HuH-7 (cell line): ENCODE results near the gene KYNU.
A peak's percentile ranks its signal among the peaks of the same experiment; 100 is the strongest.
"Not testable (repeated sequence)": the region's sequence is repeated elsewhere in the genome, so short reads cannot be mapped to it uniquely, and the experiment has no call there.

Experiments used
- DNase-seq: peaks from one replicate; pipeline ENCODE4 v3.0.0; 2011; ENCODE audit warnings: low spot score

The KYNU gene

DNA sequence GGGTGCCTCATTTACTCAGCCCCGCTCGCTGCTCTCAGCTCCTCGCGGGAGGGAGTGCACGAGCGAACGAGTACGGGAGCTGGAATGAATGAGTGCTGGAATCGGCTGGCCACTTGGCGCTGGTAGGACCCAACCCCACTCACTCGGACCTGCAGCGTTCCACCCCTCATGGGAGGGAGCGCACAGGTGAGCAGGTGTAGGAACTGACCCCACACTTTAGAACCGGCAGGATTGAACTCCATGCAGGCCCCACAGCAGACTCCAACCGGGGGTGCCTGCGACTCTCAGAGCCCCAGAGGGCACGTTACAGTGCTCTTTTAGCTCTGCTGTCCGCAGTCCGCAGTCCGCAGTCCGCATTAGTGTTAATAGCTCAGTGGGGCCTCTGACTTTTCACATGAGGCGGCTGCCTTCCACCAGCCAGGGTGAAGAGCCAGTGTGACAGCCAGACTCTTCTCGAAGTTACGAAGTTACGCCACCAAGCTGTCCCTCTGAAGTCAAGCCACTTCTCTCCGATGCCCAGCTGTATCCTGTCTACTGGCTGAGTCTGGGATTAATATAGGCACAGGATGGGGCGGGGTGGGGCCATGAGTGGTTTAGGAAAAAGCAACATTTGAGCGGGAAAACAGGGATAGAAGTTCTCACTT is 149.1 kb downstream of the KYNU start:
- DNase-seq, result no peak

DNA sequence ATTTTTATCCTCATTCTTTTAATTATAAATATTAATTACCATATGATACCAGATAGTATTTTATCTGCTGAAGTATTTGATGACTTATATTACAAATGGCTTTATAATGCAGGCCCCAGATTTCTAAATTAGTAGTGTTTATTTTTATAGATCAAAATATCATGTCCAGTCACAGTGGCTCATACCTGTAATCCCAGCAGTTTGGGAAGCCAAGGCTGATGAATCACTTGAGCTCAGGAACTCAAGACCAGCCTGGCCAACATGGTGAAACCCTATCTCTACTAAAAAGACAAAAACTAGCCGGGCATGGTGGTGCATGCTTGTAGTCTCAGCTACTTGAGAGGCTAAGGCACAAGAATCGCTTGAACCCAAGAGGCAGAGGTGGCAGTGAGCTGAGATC is 151.7 kb downstream of the KYNU start:
- DNase-seq, result no peak

DNA sequence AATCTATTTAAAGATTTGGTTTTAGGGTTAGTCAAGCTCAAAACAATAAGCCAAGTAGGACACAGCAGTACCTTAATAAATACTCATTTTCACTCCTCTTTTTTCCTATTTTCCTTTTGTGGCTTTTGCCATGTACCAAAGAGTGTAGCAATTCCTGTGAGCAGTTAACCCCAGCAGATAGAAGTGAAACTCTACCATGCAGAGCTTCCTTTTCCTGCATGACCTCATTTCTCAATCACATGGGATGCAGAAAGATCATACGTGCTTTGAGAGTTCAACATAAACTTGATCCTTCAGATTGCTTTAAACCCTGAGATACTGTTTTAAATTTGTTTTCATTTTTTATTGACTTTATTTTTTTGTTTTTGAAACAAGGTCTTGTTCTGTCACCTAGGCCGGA is 152.7 kb downstream of the KYNU start:
- no peak for DNase-seq

DNA sequence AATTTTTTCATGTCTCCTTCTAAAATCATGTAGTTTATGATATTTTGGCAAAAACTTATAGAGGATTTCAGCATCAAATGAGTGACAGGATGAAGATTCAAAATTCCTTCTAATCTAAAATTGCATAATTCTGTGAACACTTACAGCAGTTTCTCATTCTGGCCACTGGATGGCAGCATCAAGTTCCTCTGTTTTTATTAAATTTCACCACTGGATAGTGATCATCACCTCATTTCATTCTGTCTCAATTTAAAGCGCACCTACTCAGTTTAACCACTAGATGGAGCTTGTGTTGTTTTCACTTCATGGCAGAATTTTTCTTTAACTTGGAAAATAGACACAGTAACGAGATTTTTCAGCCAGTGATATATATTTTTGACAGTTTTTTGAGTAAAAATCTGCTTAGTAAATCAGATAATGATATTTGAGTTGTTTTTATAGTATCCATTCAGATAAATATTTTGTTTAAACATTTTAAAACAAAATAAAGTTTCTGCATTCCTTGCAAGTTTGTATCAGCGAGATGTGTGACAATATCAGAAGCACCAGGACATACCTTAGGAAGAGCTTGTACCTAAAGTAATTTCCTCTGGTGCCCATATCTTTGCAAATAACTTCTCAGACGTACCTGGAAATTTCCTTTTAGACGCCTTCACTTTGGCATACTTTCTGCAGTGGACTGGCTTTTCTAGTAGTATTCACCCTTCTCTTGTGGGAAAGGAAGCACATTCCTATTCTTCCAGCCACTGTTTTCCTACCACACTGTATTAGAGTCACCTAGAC is 157.0 kb downstream of the KYNU start:
- DNase-seq, result peak; percentile 30

DNA sequence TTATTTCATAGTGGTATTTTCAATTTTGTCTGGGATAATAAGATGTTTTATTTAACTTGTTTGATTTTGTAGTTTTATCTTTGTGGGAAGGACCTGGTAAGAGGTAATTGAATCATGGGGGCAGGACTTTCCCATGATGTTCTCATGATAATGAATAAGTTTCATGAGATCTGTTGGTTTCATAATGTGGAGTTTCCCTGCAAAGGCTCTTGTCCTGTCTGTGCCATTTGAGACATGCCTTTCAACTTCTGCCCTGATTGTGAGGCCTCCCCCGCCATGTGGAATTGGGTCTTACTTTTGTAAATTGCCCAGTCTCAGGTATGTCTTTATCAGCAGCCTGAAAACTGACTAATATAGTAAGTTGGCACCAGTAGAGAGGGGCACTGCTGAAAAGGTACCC is 174.0 kb downstream of the KYNU start:
- no peak for DNase-seq

DNA sequence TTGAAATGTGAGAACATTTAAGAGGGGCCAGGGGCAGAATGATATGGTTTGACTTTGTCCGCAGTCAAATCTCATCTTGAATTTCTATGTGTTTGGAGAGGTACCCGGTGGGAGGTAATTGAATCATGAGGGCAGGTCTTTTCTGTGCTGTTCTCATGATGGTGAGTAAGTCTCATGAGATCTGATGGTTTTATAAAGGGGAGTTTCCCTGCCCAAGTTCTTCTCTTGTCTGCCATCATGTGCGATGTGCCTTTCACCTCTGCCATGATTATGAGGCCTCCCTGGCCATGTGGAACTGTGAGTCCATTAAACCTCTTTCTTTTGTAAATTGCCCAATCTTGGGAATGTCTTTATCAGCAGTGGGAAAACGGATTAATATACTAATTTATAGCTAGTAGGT is 176.0 kb downstream of the KYNU start:
- DNase-seq, result not testable (repeated sequence)

DNA sequence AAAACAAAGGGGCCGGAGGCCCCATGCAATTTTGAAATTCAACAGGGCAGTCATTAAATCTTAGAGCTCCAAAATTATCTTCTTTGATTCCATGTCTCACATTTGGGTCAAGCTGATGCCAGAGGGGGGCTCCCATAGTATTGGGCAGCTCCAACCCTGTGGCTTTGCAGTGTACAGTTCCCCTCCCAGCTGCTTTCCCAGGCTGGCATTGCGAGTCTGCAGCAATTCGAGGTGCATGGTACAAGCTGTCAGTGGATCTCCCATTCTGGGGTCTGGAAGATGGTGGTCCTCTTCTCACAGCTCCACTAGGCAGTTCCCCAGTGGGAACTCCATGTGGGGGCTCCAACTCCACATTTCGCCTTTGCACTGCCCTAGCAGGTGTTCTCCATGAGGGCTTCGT is 179.1 kb downstream of the KYNU start:
- no peak for DNase-seq

DNA sequence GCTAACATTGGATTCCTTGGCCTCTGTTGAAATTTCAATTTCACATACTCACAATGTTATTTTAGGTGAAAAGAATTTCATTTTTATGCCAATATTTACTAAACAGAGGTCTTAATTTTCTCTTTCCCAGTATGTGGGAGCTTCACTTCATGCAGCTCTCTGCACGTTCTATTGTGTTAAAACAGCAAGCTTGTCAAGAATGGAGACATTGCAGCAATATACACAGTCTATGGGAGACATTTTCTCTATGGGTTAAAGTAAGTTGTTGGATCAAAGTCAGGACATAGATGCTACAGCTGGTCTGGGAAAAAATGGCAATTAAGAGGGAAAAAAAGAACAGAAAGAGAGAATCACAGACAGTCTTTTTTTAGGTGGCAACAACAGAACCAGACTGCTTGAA is 181.4 kb downstream of the KYNU start:
- DNase-seq, result no peak

DNA sequence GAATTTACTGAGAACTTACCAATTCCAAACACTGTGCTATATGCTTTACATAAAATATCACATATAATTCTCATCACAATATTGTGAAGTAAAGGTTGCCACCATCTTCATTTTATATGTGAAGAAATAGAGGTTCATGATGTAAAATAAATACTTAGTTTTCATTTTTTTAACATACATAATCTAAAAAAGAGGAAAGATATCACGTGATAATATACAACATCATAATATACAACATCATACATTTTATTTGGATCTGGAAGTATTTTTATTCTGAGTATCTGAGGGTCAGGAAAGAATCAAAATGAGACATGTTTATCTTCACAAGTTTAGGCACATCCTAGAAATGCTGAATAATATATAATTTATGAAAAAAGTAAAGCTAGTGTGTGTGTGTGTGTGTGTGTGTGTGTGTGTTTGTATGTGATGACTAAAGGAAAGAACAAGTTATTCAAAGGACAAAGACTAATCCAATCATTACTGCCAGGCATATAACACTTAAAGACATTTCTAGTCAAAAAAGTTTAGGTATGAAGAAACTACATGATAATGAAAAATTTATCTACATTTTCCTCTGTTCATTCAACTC is 186.2 kb downstream of the KYNU start:
- DNase-seq, result no peak

DNA sequence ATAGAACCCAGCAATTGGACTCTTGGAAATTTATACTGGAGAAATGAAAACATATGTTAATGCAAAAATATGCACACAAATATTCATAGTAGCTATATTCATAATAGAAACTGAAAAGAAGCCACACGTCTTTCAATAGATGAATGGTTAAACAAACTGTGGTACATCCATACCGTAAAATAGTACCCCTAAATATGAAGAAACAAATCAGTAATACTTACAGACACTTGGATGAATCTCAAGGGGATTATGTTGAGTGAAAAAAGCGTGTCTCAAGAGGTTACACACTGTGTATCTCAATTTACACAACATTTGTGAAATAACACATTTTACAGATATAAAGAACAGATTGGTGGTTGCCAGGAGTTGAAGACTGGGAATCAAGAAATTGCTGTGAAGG is 190.6 kb downstream of the KYNU start:
- DNase-seq, result no peak

DNA sequence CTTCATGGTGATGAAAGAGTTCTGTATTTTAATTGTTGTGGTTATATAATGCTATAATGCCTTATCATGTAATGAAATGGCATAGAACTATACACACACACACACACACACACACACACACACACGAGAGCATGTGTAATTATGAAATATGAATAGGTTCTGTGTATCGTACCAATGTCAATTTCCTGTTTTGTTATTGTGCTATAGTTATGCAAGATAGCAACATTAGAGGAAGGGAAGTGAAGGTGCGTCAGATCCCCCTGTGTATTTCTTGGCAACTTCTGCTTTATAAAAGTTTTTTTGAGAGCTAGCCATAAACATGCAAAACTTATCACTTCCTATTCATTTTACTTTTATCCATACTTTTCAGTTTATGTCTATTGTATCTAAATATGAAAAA is 191.0 kb downstream of the KYNU start:
- no peak for DNase-seq

DNA sequence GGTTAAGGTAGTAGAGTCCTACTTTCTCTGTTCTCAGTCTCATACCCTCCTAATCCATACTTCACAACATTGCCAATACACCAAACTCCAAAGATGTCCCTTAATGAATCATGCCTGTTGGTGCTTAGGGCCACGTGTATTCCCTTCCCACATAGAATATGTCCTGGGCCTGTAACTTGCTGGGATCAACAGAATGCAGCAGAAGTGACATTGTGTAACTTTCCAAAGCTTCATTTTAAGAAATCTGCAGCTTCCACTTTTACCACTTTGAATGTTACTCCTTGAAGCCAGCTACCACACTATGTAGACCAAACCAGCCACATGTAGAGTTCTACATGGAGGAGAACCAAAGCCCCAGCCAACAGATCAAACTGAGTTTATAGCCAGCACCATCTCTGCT is 193.2 kb downstream of the KYNU start:
- DNase-seq, result no peak

DNA sequence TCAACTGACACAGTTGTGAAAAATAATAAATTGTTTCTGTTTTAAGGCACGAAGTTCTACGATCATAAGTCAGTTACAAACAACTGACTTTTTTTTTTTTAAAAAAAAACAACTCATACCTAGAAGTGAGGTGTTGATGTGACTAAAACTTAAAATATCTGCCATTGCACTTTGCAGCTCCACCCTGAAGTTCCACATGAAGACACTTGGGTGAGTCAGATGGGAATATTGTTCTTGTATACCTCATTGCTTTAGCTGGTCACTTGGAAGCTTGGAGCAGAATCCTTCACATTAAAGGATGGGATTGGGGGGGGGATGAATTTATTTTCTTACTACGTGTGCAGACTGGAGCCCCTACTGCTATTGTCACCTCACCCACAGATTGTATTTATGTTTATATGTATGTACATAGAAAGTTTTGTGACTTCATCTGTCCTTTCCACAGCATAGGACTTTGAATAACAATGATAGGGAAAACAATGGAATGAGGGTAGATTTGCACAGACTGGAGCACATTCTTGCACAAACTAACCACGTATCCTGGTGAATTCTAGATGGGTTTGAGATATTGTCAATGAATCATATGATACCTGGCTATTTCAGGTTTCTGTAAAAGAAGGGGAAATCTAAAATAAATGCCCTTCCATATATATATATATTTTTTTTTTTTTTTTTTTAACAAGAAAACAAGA is 193.9 kb downstream of the KYNU start:
- no peak for DNase-seq

DNA sequence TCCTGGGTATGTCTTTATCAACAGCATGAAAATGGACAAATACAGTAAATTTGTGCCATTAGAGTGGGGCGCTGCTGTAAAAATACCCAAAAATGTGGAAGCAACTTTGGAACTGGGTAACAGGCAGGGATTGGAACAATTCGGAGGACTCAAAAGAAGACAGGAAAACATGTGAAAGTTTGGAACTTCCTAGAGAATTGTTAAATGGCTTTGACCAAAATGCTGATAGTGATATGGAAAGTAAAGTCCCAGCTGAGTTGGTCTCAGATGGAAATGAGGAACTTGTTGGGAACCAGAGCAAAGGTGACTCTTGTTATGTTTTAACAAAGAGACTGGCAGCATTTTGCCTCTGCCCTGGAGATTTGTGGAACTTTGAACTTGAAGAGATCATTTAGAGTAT is 197.4 kb downstream of the KYNU start:
- not testable (repeated sequence) for DNase-seq

DNA sequence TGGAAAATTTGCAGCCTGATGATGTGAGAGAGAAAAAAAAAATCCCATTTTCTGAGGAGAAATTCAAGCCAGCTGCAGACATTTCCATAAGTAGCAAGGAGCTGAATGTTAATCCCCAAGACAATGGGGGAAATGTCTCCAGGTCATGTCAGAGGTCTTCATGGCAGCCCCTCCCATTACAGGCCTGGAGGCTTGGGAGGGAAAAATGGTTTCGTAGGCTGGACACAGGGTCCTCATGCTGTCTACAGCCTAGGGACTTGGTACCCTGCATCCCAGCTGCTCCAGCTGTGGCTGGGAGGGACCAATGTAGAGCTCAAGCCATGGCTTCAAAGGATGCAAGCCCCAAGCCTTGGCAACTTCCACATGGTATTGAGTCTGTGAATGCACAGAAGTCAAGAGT is 198.2 kb downstream of the KYNU start:
- DNase-seq, result no peak

DNA sequence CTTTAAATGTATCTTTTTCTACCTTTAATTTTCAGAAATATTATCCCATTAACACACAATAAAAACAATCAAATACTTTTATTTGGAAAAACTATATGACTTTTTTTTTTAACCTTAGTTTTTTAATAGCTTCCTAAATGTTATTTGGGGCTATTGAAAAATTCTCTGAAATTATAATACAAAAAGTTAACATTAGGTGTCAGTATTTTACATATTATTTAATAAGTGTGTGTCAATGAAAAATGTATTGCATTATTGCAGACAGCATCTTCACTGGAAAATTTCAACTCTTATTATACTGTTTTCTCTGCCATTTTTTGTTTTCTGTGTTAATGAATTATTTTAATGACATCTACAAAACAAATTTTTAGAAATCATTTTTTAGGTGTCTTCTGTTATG is 200.6 kb downstream of the KYNU start:
- no peak for DNase-seq

DNA sequence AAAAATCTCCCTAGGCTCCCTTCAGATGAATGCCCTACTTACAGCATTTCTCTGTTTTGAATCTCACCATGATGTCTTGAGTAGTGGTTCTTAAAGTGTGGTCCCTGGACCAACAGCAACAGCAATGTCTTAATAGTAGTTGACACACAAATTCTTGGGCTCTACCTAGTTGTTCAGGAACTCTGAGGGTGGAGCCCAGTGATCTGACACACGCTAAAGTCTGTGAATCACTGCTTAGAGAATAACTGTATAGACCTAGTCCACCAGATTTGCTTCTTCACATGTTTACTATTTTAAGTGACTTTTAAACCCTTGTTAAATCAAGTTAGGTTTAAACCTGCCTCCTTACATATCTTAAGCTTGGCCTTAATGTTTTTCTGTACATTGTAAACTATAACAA is 204.2 kb downstream of the KYNU start:
- DNase-seq, result no peak

DNA sequence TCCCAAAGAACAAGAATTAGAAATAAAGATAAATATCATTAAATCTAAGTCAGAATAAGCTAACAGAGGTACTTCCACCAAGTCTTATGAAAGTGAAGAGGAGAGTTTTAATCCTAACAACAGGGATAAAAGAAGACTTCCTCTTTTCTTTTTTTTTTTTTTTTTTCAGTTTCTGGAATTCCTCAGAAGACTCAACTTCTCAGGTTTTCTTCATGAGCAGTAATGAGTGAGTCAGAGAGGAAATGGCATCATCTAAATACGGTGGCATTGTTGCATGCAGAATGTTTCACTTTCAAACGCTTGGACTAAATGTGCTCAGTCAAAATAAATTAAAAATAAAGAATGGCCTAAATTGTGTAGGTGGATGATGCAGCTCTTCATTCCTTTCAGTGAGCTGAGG is 206.2 kb downstream of the KYNU start:
- DNase-seq, result no peak

DNA sequence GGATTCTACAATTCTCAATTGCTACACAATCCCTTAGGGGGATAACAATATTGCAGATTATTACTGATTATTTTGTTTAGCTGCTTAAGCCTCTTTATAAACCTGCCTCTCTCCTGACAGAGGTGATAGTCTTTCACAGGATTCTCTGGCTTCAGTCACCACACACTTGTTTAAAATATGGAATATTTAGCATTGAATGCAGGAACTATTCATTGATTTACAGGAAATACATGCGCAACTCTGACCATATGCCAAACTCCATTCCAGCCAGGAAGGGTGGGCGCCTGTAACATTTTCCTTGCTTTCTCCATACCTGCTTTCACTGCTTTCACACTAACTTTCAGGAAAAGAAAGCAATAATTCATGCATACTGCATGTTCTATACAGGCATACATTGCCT is 207.0 kb downstream of the KYNU start:
- no peak for DNase-seq

DNA sequence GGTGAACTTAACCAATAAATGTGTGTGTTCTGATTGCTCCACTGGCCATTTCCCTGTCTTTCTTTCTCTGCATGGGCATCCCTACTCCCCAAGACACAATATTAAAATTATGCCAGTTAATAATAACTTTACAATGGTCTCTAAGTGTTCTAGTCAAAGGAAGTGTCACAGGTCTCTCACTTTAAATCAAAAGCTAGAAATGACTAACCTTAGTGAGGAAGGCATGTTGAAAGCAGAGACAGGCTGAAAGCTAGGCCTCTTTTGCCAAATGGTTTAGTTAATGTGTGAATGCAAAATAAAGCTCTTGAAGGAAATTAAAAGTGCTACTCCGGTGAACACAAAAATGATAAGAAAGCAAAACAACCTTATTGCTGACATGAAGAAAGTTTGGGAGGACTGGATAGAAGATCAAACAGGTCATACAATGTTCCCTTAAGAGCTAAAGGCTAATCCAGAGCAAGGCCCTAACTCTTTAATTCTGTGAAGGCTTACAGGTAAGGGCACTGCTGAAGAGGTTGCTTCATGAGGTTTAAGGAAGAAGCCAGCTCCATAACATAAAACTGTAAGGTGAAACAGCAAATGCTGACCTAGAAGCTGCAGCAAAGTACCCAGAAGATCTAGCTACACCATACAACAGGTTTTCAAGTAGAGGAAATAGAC is 207.8 kb downstream of the KYNU start:
- no peak for DNase-seq

DNA sequence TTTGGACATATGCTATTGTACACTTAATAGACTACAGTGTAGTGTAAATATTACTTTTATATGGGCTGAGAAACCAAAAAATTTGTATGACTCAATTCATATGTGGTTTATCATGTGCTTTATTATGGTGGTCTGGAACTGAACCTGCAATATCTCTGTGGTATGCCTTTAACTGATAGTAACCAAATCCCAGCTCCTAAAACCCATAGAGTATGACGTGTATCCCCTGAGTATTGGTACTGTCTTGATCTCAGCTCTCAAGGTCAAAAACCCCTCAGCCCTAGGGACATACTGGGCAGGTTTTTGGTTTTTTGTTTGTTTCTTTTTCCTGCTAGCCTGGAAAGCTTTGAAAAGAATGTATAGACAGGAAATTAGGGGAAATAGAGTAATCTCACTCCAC is 209.6 kb downstream of the KYNU start:
- DNase-seq, result no peak

DNA sequence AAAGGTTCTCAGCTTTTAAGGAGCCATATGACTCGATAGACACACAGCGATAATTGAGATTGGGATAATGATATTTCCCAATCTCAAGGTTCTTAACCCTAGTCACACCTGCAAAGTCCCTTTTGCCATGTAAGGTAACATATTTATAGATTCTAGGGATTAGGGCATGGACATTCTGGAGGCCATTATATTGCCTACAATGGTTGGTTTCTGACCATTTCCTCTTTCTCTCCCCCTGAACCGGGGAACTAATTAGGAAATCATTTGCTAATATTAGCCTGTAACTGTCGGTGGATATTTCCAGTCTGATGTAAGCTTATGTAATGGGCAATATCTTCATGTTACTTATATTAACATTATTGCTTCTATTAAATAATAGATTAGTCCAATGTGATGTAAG is 210.9 kb downstream of the KYNU start:
- DNase-seq, result no peak

DNA sequence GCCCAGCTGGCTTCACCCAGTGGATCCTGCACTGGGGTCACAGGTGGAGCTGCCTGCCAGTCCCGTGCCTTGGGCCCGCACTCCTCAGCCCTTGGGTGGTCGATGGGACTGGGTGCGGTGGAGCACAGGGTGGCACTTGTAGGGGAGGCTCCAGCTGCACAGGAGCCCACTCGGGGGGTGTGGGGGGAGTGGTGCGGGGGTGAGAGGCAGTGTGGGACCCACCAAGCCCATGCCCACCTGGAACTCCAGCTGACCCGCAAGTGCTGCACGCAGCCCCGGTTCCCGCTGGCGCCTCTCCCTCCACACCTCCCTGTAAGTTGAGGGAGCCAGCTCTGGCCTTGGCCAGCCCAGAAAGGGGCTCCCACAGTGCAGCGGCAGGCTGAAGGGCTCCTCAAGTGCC is 212.1 kb downstream of the KYNU start:
- DNase-seq, result not testable (repeated sequence)
